HG02885 (cell line): ENCODE data around the gene ZFAND3.
A peak's percentile ranks its signal among the peaks of the same experiment; 100 is the strongest.
"Not testable (repeated sequence)": the region's sequence is repeated elsewhere in the genome, so short reads cannot be mapped to it uniquely, and the experiment has no call there.

Experiments
- ATAC-seq: cut with Tn5 transposase; IDR thresholded peaks from one replicate; pipeline ENCODE4 v1.9.1; 2021; ENCODE audit warnings: mild to moderate bottlenecking; ENCODE audit not compliant: unreplicated experiment, poor library complexity

The ZFAND3 gene

DNA sequence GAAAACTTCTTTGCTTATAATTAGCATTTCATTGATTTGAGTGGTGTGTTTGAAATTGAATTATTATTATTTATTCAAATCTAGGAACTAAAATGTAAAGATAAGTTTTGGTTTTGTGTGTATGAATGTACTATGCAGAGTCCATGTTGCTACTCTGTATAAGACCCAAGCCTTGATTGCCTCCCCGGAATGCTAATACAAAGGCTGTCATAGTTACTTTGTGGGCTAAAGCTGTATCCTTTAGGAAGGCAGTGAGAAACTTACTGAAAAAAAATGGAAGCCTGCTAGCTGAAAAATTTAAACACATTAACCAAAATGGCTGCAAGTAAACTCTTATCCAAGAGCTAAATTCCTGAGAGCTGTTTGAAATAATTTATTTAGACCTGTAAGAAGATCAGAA lies 213.3 kb downstream of the ZFAND3 start:
- ATAC-seq = no peak

- no peak for ATAC-seq
Observed at GRCh38 chr6:38033442-38033982, 214.0 kb downstream of the ZFAND3 start.

DNA sequence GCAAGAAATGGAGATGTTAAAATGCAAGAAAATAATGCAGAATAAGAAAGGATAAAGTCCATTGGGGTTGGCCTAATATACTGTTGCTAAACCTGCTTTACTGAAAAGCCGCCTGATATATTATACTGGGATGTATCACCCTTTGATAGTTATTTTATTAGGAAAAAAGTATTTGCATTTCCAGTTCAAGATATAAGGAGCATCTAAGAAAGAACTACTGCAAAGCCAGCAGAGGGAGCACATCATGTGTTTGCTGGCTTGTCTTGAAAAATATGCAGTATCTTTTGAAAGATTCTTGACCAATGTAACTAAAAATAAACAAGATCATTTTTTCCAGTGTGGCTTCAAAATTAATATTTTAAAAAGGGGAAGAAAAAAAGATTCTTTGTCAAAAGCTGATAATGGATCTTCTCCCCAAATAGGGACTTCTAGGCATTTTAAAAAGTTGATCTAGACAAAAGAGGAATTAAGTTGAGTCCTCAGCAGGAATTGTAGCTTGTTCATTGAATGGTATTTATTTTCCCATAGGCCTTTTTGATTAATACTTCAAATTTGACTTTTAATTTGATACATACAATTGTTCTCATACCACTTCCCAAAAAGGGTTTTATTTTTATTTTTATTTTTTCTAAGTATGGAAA lies 214.9 kb downstream of the ZFAND3 start:
- no peak for ATAC-seq

DNA sequence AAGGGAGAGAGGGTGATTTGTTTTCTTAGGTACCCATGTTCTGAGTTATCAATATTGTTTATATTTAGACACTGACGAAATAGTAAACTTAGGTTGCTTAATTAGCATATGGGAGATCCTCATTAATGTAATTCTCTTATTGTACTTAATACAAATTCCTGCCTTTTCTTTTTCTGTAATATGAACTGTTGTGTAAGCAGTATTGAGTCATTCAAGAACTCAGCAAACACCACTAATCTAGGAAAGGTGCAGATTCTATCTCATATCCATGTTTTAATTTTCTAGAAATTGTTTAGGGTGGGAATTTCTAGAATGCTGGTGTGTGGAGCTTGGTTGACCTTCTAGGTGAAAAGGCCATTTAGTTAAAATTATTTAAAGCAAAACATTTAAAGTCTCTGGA lies 216.0 kb downstream of the ZFAND3 start:
- no peak for ATAC-seq

DNA sequence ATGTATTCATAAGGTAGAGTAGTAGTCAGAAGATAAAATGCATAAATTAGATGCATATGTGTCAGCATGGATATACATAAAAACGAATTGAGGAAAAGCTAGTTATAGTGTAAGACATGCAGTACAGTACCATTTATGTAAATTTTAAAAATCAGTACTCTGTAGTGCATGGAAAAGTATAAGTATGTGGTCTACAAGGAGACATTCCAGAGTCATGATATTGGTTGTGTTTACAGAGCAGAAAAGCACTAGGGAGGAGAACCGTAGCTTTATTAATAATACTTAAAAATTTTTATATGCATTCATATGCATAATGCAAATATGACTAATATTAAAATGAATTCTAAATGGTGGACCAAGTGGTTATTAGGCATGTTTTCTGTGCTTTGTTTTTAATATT lies 220.0 kb downstream of the ZFAND3 start:
- no peak for ATAC-seq

- ATAC-seq = no peak
Observed at GRCh38 chr6:38040254-38040653, 220.7 kb downstream of the ZFAND3 start.

DNA sequence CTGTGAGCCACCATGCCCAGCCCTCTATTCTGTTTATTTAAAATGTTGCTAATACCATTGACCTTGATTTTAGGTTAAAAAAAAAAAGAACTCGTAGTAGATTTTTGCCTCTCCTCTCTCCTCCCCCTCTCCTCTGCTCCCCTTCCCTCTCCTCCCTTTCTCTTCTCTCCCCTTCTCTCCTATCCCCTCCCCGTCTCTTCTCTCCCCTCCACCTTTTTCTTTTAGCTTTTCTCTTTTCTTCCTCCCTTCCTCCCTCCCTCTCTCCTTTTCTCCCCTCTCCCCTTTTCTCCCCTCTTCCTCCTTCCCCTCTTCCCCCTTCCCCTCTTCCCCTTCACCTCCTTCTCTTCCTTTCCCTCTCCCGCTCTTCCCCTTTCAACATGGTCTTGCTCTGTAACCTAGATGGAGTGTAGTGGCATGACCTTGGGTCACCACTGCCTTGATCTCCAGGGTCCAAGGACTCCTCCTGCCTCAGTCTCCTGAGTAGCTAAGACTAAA lies 223.8 kb downstream of the ZFAND3 start:
- no peak for ATAC-seq

GRCh38 chr6:38045701-38046305 lies 226.3 kb downstream of the ZFAND3 start:
- ATAC-seq = no peak

DNA sequence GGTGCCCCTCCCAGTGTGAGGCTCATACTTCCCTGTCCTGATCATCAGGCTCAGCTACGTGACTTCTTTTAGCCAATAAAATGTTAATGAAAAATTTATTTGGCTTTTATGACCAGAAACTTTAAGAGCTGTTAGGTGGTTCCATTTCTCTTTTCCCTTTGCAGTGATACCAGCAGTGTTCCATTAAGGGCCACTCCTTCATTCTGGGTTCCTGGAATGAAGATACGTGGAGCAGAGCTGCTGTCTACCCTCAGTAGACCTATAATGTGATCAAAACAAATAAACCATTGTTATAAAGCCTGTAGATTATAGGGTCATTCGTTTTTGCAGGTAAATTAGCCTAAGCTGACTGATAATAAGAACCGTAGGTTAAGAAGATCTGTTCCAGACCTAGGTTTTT lies 228.0 kb downstream of the ZFAND3 start:
- no peak for ATAC-seq

DNA sequence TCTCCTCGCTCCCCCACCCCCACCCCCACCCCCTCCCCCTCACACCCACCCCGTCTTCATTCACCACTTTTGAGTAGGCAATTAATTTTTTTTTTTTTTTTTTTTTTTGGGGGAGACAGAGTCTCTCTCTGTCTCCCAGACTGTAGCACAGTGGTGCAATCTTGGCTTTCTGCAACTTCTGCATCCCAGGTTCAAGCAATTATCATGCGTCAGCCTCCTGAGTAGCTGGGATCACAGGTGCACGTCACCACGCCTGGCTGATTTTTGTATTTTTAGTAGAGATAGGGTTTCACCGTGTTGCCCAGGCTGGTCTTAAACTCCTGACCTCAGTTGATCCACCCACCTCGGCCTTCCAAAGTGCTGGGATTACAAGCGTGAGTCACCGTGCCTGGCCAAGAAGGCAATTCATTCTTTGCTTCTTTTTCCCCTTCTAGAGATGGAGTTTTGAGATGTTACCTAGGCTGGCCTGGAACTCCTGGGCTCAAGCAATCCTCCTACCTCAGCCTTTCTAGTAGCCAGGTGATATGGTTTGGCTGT lies 230.4 kb downstream of the ZFAND3 start:
- not testable (repeated sequence) for ATAC-seq

GRCh38 chr6:38051819-38052434 lies 232.4 kb downstream of the ZFAND3 start:
- ATAC-seq = no peak

- no peak for ATAC-seq
Observed at GRCh38 chr6:38054527-38055202, 235.1 kb downstream of the ZFAND3 start.

- ATAC-seq = no peak
Observed at GRCh38 chr6:38055203-38055589, 235.7 kb downstream of the ZFAND3 start.

GRCh38 chr6:38056361-38056760 lies 236.8 kb downstream of the ZFAND3 start:
- no peak for ATAC-seq

DNA sequence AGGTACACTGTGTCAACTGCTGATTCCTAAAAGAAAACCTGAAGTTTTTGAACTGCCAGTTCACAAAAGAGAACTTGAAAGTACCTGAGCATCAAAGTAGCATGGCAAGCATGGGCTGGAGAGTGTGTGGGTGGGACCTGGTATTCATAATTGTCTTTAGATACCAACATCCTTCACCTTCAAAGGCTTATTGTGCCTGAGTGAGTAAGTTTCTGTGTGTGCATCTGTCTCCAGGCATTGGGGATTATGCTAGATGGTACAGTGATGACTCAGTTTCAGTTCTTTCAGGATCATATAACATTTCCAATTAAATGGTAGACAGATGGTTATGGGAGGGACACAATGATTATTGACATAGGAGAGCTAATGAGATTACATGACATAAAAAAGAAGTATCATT lies 238.5 kb downstream of the ZFAND3 start:
- ATAC-seq = peak; percentile 50

GRCh38 chr6:38062066-38062465 lies 242.5 kb downstream of the ZFAND3 start:
- no peak for ATAC-seq

DNA sequence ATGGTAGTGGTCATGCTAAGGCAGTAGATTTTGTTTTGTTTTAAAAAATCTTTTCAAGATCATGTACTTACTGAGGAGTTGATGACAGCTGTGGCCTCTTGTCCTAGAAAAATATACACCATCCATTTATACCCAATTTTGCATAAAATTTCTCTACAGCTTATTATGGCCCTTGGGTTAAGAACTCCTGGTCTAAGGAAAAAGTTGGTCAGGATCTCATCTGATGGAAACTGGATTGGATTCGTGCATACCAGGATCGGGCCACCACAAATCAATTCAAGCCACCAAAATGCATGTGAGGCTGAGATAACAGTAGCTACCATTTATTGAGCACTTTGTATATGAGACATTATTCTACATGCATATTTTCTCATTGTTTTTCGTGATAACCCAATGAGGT lies 244.4 kb downstream of the ZFAND3 start:
- ATAC-seq = no peak

DNA sequence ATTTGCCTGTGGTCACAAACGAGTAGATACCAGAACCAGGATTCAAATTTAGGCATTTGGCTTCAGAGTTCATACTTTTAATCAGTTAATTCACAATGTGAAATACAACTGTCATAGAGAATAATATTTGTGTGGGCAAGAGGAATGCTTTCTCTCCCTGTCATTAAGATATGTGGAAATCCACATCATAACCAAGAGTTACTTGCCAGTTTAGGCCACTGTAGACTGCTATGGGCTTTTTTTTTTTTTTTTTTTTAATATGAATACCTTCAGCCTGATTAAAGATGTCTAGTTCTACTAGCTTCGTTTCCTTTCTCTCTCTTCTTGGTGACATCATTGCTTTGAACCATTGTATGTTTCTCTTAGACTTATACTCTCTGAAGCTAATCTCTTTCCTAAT lies 244.9 kb downstream of the ZFAND3 start:
- ATAC-seq = no peak

DNA sequence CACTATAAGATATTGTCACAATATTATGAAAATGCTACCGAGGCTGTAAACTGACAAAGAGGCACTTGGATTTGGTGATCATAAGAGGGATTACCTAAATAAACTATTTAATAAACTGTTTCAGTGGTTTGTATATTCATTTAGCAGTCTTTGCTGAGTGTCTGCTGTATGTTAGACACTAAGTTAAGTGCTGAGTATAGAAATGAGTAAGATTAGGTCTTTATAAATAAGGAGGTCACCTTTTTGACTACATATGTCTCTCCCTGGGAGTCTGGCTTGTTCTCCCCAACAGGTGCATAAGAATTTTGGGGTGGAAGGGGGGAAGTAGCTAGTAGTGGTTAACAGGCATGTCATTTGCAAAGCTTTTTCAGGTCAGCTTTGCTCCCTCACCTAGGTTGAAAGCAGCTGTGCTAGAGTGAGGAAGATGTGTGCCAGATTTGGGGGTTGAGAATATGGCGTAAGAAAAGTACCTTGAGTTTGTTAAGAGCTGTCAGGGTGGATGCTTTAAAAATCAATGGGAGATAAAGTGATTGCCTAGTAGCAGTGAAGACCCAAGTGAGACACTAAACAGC lies 246.3 kb downstream of the ZFAND3 start:
- ATAC-seq = no peak

DNA sequence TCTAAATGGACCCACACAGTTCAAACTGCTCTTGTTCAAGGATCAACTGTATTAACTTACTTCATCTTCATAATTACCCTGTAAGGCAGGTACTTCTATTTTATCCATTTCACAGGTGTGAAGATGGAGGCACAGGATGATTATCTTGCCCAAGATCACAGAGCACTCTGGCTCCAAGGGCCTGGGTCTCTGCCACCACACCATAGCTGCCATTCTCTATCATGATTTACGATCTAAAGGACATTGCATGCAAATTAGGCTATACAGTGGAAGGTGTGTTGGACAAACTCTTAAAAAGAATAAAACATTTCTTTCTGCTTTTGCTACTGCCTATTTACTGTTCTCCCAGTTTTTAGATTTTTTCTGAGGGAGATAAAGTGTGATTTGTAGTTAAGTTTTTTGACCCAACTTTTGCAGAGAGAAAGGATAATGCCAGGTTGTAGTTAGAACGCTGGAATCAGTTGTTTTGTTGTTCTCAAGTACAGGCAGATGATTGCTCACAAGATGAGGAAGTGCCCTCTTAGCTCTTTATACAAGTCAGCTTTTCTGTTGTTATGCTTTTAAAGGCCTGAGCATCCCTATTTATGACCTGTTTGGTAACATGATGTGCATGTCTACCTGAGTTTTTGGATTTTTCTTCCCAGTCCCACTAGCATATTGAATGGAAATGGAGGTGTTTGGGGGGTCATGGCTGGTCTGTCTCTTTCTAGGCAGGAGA lies 247.9 kb downstream of the ZFAND3 start:
- ATAC-seq = no peak
